ENCODE data around the gene CCDC198. TPM values are rescaled to one million over a fixed set of nuclear protein-coding genes. Genes with fewer than 3 reads are reported as not detected.

CCDC198 gene, protein sequence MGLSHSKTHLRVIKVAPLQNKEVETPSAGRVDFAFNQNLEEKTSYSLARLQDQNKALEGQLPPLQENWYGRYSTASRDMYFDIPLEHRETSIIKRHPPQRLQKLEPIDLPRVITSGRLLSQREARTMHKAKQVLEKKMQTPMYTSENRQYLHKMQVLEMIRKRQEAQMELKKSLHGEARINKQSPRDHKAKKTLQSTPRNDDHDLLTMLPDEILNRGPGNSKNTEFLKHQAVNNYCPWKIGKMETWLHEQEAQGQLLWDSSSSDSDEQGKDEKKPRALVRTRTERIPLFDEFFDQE
- 2.4 to 3.8 TPM (median 2.6 TPM) in 5 replicates for total RNA-seq (2022; extraction: Qiagen RNA extraction)

GRCh38 chr14:57493467-57494181 is at the start of gene CCDC198:
Gene CCDC198 (minus strand): TSS chr14:57493857. CDS start chr14:57493715, 142 bp downstream.

Other genes starting within 250 kb of the CCDC198 start
- 28.4 to 42.7 TPM (median 37.8 TPM) in 5 replicates for gene EXOC5, start 225.0 kb downstream of the CCDC198 start, total RNA-seq (2022; extraction: Qiagen RNA extraction)
- 16.2 to 21.0 TPM (median 20.1 TPM) in 5 replicates for gene AP5M1, start 224.9 kb downstream of the CCDC198 start, total RNA-seq (2022; extraction: Qiagen RNA extraction)
- gene NAA30, start 103.3 kb downstream of the CCDC198 start, total RNA-seq (2022; extraction: Qiagen RNA extraction) = 12.4 to 14.7 TPM (median 12.8 TPM) in 5 replicates

Data from A549 treated with CORT108297 at 1 μM for 4 hours (cell line).